GM20431 (cell line): Measurements from ENCODE around the gene HUS1.
"Not testable (repeated sequence)": the region's sequence is repeated elsewhere in the genome, so short reads cannot be mapped to it uniquely, and the experiment has no call there.

ENCODE experiments used
- in situ Hi-C: fragments of 300-500 bp; cut with MseI, MboI; formaldehyde crosslinking; loops from one replicate; pipeline ENCODE4 v1.15.0; 2020; ENCODE audit warnings: low sequenced_read_pairs; ENCODE audit not compliant: unreplicated experiment

The HUS1 gene

GRCh38 chr7:47979145-47979831, at the start of gene HUS1:
Gene HUS1, minus strand, starts transcription at chr7:47979615. Its CDS starts 96 bp downstream, at chr7:47979519.
- in situ Hi-C loops: no loop called here

DNA sequence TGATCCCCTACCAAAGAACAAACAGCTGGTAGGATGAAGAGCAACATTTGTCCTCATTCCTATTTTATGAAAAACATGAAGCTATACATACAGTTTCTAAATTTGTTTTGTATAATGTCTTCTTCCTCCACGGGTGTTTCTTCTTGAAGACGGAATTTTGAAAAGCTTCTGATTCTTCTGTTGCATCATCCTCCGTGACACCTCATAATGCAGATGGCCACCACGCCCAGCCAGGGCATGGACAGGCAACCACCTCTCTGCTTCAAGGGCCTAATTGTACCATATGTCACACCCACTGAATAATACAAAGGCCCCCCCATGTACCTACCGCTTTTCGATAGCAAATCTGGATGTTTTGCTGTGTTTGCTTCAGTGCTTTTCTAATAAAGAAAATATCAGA, 49.5 kb upstream of the HUS1 start, which contains the start of gene SUN3:
Gene SUN3 (minus strand): TSS at position 170 of the 400 bp plus-strand sequence. CDS start 169 bp downstream, at position 1.
- in situ Hi-C loops: no loop called here

GRCh38 chr7:48025624-48026023, 46.2 kb upstream of the HUS1 start:
- in situ Hi-C loops: no loop called here

- in situ Hi-C loops: no loop called here
Measured at GRCh38 chr7:48017674-48018073, 38.3 kb upstream of the HUS1 start.

DNA sequence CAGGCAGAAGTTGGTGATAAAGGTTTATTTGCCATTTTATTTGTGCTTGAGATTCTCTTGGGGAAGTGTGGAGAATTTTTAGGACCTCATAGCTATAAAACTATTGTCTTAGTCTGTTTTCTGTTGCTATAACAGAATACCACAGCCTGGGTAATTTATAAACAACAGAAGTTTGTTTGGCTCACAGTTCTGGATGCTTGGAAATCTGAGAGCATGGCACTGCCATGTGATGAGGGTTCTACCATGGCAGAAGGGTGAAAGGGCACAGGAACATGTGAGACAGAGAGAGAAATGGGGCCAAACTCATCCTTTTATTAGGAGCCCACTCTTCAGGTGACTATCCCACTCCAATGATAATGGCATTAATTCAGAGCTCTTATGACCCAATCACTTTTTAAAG, 37.2 kb upstream of the HUS1 start:
- in situ Hi-C loops: no loop called here

- in situ Hi-C loops: no loop called here
Measured at GRCh38 chr7:48011951-48012350, 32.5 kb upstream of the HUS1 start.

- in situ Hi-C loops: no loop called here
Measured at GRCh38 chr7:48011323-48011722, 31.9 kb upstream of the HUS1 start.

DNA sequence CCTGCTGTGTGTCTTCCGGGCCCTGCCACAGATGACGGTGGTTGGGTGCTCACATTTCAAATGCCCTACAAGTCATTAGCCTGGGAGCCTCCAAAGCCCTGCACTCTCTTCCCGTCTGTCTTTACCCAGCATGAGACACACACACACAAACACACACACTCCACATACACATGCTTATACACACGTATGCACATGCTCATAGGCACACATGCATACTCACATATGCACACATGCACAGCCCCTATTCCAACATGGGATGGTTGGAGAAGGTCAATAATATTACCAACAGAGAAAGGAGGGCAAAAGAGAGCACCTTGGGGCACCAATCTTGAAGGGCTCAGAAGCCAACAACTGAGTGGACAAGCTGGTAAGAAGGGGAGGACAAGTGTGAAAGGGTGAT, 30.5 kb upstream of the HUS1 start:
- in situ Hi-C loops: no loop called here

GRCh38 chr7:48009257-48009656, 29.8 kb upstream of the HUS1 start:
- in situ Hi-C loops: no loop called here

DNA sequence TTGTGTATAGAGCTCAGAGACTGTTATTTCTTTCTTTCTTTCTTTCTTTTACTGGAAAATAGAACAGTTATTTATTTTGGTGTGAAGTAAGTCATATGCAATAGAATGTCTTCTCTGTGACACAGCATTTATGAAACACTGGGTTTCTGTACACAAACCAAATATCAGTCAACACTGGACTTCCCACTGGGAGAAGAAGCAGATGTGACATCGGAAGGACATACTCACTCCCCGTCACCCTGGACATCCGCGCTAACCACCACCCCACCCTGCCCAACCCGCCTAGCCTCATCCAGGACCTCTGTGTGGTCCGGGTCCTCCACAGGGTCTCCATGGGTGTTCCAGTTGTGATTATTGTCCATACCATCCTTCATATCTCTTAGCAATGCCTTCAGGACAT, 27.5 kb upstream of the HUS1 start:
- in situ Hi-C loops: no loop called here

DNA sequence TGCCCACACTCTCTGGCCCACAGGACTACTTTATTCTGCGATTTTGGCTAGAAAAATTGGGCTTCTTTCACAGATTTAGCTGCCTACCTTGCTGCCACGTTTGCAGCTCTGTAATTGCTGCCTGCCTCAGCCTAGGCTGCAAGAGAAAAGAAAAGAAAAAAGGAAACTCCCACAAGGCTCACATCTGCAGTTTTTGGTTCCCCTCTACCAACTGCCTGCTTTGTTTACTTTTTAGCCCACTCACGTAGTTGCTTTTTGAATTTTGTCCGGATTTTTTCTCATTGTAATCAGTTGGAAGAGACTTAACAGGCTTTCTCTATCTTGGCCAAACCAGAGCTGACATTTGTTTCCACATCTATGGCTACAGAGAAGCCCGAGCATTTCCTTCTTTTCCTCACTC, 25.2 kb upstream of the HUS1 start:
- in situ Hi-C loops: no loop called here

DNA sequence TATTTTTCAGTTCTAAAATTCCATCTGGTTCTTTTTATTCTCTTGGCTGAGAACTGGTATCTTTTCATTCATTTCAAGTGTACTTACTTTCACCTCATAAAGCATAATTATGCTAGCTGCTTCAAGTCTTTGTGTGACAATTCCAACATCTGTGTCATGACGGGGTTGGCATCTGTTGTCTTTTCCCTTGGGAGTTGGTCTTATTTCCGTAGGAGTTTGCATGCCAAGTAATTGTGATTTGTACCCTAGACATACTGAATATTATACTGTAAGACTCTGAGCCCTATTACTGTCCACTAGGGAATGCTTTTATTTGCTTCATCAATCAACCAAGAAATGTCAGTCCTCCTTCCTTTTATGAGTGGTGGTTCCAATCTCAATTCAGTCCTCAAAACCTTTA, 24.6 kb upstream of the HUS1 start:
- in situ Hi-C loops: no loop called here

GRCh38 chr7:48000164-48000563, 20.7 kb upstream of the HUS1 start:
- in situ Hi-C loops: not testable (repeated sequence)

DNA sequence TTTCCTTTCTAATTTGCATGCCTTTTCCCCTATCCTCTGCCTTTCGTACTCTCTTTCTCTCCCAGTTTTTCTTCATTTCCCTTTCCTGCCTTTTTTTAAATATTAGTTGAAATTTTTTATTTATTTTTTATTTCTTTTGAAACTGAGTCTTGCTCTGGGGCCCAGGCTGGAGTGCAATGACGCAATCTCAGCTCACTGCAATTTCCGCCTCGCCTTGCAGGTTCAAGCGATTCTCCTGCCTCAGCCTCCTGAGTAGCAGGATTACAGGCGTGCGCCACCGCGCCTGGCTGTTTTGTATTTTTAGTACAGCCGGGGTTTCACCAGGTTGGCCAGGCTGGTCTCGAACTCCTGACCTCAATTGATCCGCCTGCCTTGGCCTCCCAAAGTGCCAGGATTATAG, 20.0 kb upstream of the HUS1 start:
- in situ Hi-C loops: no loop called here

- in situ Hi-C loops: loop anchor here (5.0 kb wide), 1 partner anchor 115 kb away; no protein-coding TSS in a partner anchor
Measured at GRCh38 chr7:47992446-47992845, 13.0 kb upstream of the HUS1 start.

GRCh38 chr7:47991741-47992311, 12.4 kb upstream of the HUS1 start:
- in situ Hi-C loops: loop anchor here (5.0 kb wide), 1 partner anchor 115 kb away; no protein-coding TSS in a partner anchor

DNA sequence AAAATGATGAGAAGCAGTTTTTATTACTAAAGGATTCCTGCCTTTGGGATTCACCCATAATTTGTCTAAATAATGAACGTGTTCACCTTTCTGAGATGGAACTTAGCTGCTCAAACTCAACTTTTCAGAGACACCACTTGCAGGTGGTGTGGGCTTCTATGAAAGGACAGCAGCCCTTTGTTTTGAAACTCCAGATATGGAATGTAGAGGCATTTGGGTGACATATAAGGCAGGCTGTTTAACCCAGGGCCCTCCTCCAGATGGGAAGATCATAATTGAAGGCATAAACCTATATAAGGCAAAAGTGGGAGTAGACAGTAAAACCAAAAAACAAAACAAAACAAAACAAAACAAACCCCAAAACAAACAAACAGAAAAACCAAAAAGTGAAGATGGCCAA, 11.9 kb upstream of the HUS1 start:
- in situ Hi-C loops: loop anchor here (5.0 kb wide), 1 partner anchor 116 kb away; no protein-coding TSS in a partner anchor

- in situ Hi-C loops: loop anchor here (5.0 kb wide), 1 partner anchor 117 kb away; no protein-coding TSS in a partner anchor
Measured at GRCh38 chr7:47990592-47990991, 11.2 kb upstream of the HUS1 start.

DNA sequence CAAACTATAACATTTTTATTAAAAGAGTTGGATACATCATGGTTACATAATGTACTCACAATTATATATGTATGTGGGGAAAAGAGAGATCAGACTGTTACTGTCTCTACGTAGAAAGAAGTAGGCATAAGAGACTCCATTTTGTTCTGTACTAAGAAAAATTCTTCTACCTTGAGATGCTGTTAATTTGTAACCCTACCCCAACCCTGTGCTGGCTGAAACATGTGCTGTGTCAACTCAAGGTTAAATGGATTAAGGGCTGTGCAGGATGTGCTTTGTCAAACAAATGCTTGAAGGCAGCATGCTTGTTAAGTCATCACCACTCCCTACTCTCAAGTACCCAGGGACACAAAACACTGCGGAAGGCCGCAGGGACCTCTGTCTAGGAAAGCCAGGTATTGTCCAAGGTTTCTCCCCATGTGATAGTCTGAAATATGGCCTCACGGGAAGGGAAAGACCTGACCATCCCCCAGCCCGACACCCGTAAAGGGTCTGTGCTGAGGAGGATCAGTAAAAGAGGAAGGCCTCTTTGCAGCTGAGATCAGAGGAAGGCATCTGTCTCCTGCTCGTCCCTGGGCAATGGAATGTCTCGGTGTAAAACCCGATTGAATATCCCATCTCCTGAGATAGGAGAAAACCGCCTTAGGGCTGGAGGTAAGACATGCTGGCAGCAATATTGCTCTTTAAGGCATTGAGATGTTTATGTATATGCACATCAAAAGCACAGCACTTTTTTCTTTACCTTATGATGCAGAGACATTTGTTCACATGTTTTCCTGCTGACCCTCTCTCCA, 10.4 kb upstream of the HUS1 start:
- in situ Hi-C loops: loop anchor here (5.0 kb wide), 1 partner anchor 117 kb away; no protein-coding TSS in a partner anchor

DNA sequence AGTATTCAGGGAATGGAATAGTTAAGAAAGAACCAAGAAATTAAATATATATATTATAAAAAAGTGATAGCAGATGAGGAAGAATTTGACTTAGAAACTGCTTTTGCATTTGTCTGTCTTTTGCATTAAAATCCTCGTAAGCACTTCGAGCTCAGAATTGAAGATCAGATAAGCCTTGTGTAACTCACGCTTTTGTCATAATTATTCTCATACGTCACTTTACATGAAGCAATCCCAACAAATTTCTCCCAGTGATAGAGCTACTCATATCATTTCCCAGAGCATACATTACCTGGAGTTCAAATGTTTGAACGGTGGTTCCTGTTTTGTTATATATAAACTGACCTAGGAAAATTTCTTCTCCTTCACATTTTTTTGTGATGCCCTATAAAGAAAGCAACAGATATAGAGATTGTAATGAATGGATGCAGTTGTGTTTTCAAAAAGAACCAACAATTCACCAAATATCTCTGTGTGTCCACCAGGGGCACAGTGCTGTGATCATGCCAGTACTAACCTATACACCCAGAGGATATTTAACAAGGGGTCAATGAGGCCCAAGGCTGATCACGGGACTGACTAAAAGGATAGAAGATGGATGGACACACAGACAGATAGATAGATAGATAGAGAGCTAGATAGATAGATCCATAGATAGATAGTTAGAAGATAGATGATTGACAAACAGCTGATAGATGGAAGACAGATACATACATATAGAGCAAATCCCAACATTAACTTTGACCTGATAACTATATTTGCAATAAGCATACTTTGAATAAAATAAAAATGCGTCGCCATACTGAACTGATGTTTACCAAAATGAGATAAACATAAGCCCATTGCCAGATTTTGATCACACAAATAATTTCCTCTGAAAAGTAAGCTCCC, 9.3 kb upstream of the HUS1 start:
- in situ Hi-C loops: no loop called here
